Esophagus muscularis mucosa (tissue), 4 donors: ENCODE results near the gene RGP1. TPM values are rescaled to one million over a fixed set of nuclear protein-coding genes. Genes with fewer than 3 reads are reported as not detected.
A peak's percentile ranks its signal among the peaks of the same experiment; 100 is the strongest.

Source experiments
- DNase-seq: peaks from one replicate; pipeline ENCODE4 v3.0.0-alpha.2; 2017; ENCODE audit errors: extremely low spot score
- H3K27ac ChIP-seq, 4 donors: fragments of 200-600 bp; sonication (generic); replicated peaks in 1 of 4; 1 replicate in 3 of 4; 2 replicates in 1 of 4; pipeline ENCODE4 v1.5.1; 2016 to 2019; ENCODE audit warnings: mild to moderate bottlenecking in 1 of 4
- H3K27me3 ChIP-seq, 4 donors: fragments of 200-600 bp; sonication (generic); one replicate each; pipeline versions ENCODE4 v1.5.1 to v1.6.0; 2016 to 2019
- H3K36me3 ChIP-seq, 4 donors: fragments of 200-600 bp; sonication (generic); one replicate each; pipeline ENCODE4 v1.5.1; 2016 to 2019
- H3K4me1 ChIP-seq, 4 donors: fragments of 200-600 bp; sonication (generic); one replicate each; pipeline ENCODE4 v1.5.1; 2016 to 2019
- H3K4me3 ChIP-seq, 4 donors: fragments of 200-600 bp; sonication (generic); 1 replicate in 2 of 4; 2 replicates in 2 of 4; pipeline ENCODE4 v1.5.1; 2016 to 2019; ENCODE audit warnings: mild to moderate bottlenecking in 4 of 4, moderate library complexity in 1 of 4
- H3K9me3 ChIP-seq, 4 donors: fragments of 200-600 bp; sonication (generic); 1 replicate in 3 of 4; 2 replicates in 1 of 4; pipeline ENCODE4 v1.5.1; 2016 to 2019
- CTCF ChIP-seq, 3 experiments: fragments of 200-600 bp in 2 of 3; fragments of 450-650 bp in 1 of 3; sonication (generic) in 2 of 3; IDR thresholded peaks; one replicate each; pipeline ENCODE4 v1.5.1; 2017 to 2019; ENCODE audit warnings: antibody characterized with exemption in 3 of 3, mild to moderate bottlenecking in 2 of 3, moderate library complexity in 1 of 3
- EP300 ChIP-seq: sonication (generic); formaldehyde crosslinking; IDR thresholded peaks from one replicate; pipeline ENCODE4 v1.6.1; 2017; ENCODE audit warnings: antibody characterized with exemption
- POLR2A ChIP-seq: fragments of 450-650 bp; IDR thresholded peaks from one replicate; pipeline ENCODE4 v1.6.1; 2017; ENCODE audit warnings: antibody characterized with exemption, moderate library complexity, mild to moderate bottlenecking, low read depth
- POLR2AphosphoS5 ChIP-seq, 2 donors: sonication (generic); formaldehyde crosslinking; IDR thresholded peaks; one replicate each; pipeline ENCODE4 v1.6.1; 2017; ENCODE audit warnings: antibody characterized with exemption in 2 of 2
- WGBS: methylation state at CpG from one replicate; pipeline ENCODE4 v1.1.5; 2018; 5-methylcytosine and 5-hydroxymethylcytosine counted together
- intact Hi-C: fragments of 100-400 bp; cut with DNase I; formaldehyde crosslinking; loops from one replicate; pipeline ENCODE4 v1.15.1; 2023
- total RNA-seq, 4 donors: library from RNA; depleted of rRNA; stranded (reverse); fragments of >200 nt; gene quantifications; one replicate each; pipeline versions ENCODE4 v1.1.0 to v1.2.1, GENCODE V29; 2016

RGP1 gene
- total RNA-seq, 4 donors from 2014 or later = 22.0 to 31.8 (median 26.8) TPM

- DNase-seq = no peak
- intact Hi-C loops = no loop called here
- H3K36me3 ChIP-seq = peaks cover 61 to 68% (median 66%) of the 10 kb centered on the region in 4 donors
- H3K4me1 ChIP-seq = peaks cover 40 to 59% (median 52%) of the 10 kb centered on the region in 4 donors
- H3K4me3 ChIP-seq = no peak overlapping the region
- H3K27me3 ChIP-seq = no peaks in the 10 kb centered on the region
- H3K9me3 ChIP-seq = no peaks in the 10 kb centered on the region
- TF ChIP-seq EP300 = no peak
- TF ChIP-seq POLR2A = no peak
- no peak for TF ChIP-seq CTCF (IDR thresholded peaks at IDR 0.05)
- no peak for TF ChIP-seq POLR2AphosphoS5 (IDR thresholded peaks at IDR 0.05)
- WGBS = 55% methylated on average over 2 of the region's 2 CpGs
- H3K27ac ChIP-seq = peak overlapping the region; percentile 28 to 93 (median 75)
Measured at GRCh38 chr9:35743452-35743851, 5.6 kb upstream of the RGP1 start.

GRCh38 chr9:35743880-35744518 is 5.1 kb upstream of the RGP1 start:
- H3K9me3 ChIP-seq = no peaks in the 10 kb centered on the region
- no peaks in the 10 kb centered on the region for H3K27me3 ChIP-seq
- TF ChIP-seq CTCF (IDR thresholded peaks at IDR 0.05) (no peak), EP300 (no peak), POLR2A (no peak), POLR2AphosphoS5 (IDR thresholded peaks at IDR 0.05) (no peak)
- no peak overlapping the region for H3K4me3 ChIP-seq
- H3K27ac ChIP-seq = peak overlapping the region; percentile 28 to 93 (median 75)
- H3K4me1 ChIP-seq = peaks cover 40 to 59% (median 52%) of the 10 kb centered on the region in 4 donors
- 78% methylated on average over 6 of the region's 8 CpGs for WGBS
- peaks cover 56 to 63% (median 60%) of the 10 kb centered on the region in 4 donors for H3K36me3 ChIP-seq
- no peak for DNase-seq
- intact Hi-C loops = no loop called here

GRCh38 chr9:35745569-35745968 is 3.5 kb upstream of the RGP1 start:
- Histone ChIP-seq H3K36me3 (peaks cover 40 to 50% (median 47%) of the 10 kb centered on the region in 4 donors), H3K4me3 (peak overlapping the region; percentile 64 to 90 (median 84)), H3K27me3 (no peaks in the 10 kb centered on the region), H3K4me1 (peaks cover 50 to 72% (median 64%) of the 10 kb centered on the region in 4 donors), H3K27ac (peak overlapping the region; percentile 10 to 93 (median 91)), H3K9me3 (no peaks in the 10 kb centered on the region)
- no peak for DNase-seq
- WGBS = 41% methylated on average over 1 of the region's 1 CpG
- intact Hi-C loops = no loop called here
- TF ChIP-seq POLR2AphosphoS5 (IDR thresholded peaks at IDR 0.05) (no peak), POLR2A (no peak), EP300 (no peak), CTCF (IDR thresholded peaks at IDR 0.05) (no peak)

- Histone ChIP-seq H3K4me1 (peaks cover 50 to 79% (median 65%) of the 10 kb centered on the region in 4 donors), H3K27me3 (no peaks in the 10 kb centered on the region), H3K27ac (peak overlapping the region; percentile 88 to 93 (median 91)), H3K36me3 (peaks cover 40 to 50% (median 47%) of the 10 kb centered on the region in 4 donors), H3K9me3 (no peaks in the 10 kb centered on the region), H3K4me3 (peak overlapping the region; percentile 64 to 90 (median 84))
- intact Hi-C loops = no loop called here
- TF ChIP-seq EP300 = no peak
- TF ChIP-seq POLR2AphosphoS5 (IDR thresholded peaks at IDR 0.05) = no peak
- no peak for TF ChIP-seq POLR2A
- no peak for TF ChIP-seq CTCF (IDR thresholded peaks at IDR 0.05)
- 41% methylated on average over 3 of the region's 3 CpGs for WGBS
- no peak for DNase-seq
Measured at GRCh38 chr9:35746583-35746982, 2.5 kb upstream of the RGP1 start.
